UCSD-AML1 (cell line): ENCODE data around the gene PIEZO2.
"Not testable (repeated sequence)": the region's sequence is repeated elsewhere in the genome, so short reads cannot be mapped to it uniquely, and the experiment has no call there.

Experiments
- DNase-seq: peaks from one replicate; lab custom pipeline; 2025; ENCODE audit not compliant: unreplicated experiment; lab: John Stamatoyannopoulos, UW

Gene PIEZO2

GRCh38 chr18:10979411-10979810 is 170.0 kb downstream of the PIEZO2 start:
- no peak for DNase-seq

DNA sequence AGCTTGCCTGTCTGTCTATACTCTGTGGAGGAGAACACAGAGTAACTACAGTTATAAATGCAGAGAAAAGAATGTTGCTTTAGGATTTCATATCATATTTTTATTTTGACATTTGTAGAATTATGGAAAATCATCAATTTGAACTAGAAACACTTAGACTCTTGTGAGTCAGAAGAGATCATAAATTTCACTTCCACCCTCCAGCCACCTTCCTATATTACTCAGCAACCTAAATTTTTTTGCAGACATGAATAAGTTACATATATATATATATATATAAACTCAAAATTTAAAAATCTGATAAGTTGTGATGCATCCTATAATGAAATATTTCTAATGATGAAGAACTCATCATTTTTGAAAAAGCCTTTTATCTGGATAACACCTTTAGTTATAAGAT is 172.3 kb downstream of the PIEZO2 start:
- no peak for DNase-seq

GRCh38 chr18:10973567-10974203 is 175.7 kb downstream of the PIEZO2 start:
- no peak for DNase-seq

DNA sequence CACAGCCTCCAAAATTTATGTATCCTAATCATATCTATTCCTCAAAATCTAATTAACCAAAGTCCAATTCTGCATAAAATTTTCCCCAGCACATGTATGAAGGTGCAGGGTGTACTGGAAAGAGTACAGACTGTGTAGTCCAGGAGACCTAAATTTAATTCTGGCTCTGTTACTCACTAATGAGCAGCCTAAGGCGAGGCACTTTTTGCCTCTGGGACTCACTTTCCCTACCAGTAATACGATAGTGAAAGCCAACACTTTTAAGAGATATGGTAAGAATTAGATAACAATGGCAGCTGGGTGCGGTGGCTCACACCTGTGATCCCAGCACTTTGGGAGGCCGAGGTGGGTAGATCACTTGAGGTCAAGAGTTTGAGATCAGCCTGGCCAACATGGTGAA is 177.7 kb downstream of the PIEZO2 start:
- DNase-seq, result no peak

DNA sequence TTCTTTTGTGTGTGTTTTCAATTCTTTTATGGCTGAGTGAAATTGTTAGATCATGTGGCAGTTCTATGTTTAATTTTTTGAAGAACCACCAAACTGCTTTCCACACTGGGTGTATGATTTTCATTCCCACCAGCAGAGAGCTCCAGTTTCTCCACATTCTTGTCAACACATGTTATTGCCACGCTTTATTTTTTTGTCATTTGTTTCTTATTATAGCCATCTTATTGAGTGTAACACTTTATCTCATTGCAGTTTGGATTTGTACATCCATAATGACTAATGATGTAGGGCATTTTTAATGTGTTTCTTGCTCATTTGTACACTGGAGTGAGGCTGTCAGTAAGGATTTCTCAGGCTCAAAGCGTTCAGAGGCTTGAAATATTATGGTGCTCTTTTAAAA is 184.2 kb downstream of the PIEZO2 start:
- DNase-seq, result no peak

GRCh38 chr18:10953672-10954071 is 195.7 kb downstream of the PIEZO2 start:
- no peak for DNase-seq

DNA sequence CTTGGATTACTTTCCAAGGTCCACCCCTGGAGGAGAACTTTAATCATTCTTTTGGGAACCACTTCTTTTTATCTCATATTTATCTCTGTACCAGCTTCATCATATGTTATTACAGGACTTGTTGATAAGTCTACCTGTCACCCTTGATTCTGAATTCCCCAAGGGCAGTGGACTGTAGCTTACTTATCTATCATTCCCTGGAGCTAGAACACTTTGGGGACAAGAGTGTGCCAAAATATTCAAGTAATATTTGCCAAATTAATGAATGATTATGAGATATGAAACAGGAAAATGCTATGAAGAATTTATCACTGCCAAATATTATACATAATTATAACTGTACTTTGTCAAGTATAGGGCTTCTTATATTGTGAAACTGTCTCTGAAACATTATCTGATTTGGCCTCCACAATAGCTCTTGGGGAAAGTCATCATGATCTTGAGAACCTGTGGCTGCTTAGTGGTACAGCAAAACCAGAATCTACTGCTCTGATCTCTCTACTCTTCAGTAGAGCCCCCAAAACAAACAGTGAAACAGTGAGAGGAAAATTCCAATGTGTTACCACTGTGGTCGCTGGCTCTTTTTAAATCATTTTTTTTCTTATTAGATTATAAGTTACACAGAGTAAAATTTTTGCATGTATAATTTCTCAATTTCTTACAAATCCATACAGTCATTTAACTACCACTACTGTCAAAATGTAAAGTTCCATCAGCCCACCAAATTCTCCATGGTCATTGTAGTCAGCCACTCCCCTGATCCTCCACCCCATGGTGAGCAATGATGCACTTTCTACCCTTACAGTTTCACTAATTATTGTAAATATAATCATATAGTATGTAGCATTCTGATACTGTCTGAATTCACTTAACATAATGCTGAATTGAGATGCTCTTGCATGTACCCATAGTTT is 197.5 kb downstream of the PIEZO2 start:
- DNase-seq, result no peak

- DNase-seq, result no peak
Measured at GRCh38 chr18:10950876-10951630, 198.3 kb downstream of the PIEZO2 start.

- no peak for DNase-seq
Measured at GRCh38 chr18:10950080-10950875, 199.1 kb downstream of the PIEZO2 start.

- DNase-seq, result no peak
Measured at GRCh38 chr18:10949655-10950054, 199.7 kb downstream of the PIEZO2 start.

DNA sequence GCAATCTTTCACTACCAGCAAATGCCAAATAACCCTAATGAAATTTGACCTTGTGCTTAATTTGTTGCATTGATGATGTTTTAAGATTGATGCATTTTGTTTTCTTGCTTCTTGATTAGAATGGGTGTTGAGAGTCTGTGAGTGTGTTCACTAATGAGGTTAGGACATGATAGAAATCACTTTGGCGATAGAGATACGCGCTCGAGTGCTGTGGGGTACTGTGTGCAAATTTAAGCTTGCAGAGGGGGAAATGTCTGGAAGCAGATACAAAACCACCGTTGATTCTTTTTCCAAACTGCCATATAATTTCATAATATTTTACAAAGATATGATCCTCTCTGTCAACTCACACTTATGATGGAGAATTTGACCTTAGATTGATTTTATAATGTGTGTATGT is 200.9 kb downstream of the PIEZO2 start:
- no peak for DNase-seq

DNA sequence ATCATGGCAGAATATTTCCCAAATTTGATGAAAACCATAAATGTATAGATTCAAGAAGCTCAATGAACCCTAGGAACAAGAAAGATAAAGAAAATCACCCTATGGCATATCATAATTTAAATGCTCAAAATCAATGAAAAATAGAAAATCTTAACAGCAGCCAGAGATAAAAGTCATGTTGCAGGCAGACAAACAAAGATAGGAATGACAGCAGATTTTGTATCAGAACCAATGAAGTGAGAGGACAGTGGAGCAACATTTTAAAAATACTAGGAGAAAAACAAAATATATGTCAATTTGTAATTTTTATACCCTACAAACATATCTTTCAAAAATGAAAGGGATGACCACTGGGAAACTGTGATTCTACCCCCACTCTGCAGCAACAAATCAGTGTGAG is 203.3 kb downstream of the PIEZO2 start:
- DNase-seq, result no peak

- no peak for DNase-seq
Measured at GRCh38 chr18:10942998-10943397, 206.4 kb downstream of the PIEZO2 start.

GRCh38 chr18:10939822-10940221 is 209.5 kb downstream of the PIEZO2 start:
- no peak for DNase-seq

GRCh38 chr18:10937743-10938640 is 211.4 kb downstream of the PIEZO2 start:
- no peak for DNase-seq

GRCh38 chr18:10936176-10937053 is 213.0 kb downstream of the PIEZO2 start:
- no peak for DNase-seq

- no peak for DNase-seq
Measured at GRCh38 chr18:10935588-10935987, 213.8 kb downstream of the PIEZO2 start.

DNA sequence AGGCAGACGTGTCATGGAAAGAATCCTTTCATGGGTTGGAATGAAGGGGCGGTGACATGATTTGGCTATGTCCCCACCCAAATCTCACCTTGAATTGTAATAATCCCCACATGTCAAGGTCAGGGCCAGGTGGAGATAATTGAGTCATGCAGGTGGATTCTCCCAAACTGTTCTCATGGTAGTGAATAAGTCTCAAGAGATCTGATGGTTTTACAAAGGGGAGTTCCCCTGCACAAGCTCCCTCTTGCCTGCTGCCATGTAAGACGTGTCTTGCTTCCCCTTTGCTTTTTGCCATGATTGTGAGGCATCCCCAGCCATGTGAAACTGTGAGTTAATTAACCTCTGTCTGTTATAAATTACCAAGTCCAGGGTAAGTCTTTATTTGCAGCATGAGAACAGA is 215.7 kb downstream of the PIEZO2 start:
- DNase-seq, result not testable (repeated sequence)

- DNase-seq, result no peak
Measured at GRCh38 chr18:10930076-10930475, 219.3 kb downstream of the PIEZO2 start.
